AG04450 (cell line): ENCODE results near the gene TMSB15C. TPM values are rescaled to one million over a fixed set of nuclear protein-coding genes. Genes with fewer than 3 reads are reported as not detected.
"Not testable (repeated sequence)": the region's sequence is repeated elsewhere in the genome, so short reads cannot be mapped to it uniquely, and the experiment has no call there.

Source experiments
- CTCF ChIA-PET: fragments of 300-600, 350-600 bp; formaldehyde crosslinking; extraction: SDS; loops from one replicate; lab custom pipeline; 2022; ENCODE audit warnings: antibody characterized with exemption, inconsistent platforms; lab: Charles Lee
- POLR2A ChIA-PET: fragments of 350-600 bp; formaldehyde crosslinking; extraction: SDS; loops from one replicate; lab custom pipeline; 2021; ENCODE audit warnings: antibody characterized with exemption, inconsistent platforms; lab: Yijun Ruan, JAX
- DNase-seq: peaks from one replicate; pipeline ENCODE4 v3.0.0-alpha.2; 2011; ENCODE audit warnings: low read depth, low spot score
- H3K27ac ChIP-seq: one replicate; pipeline ENCODE4 v1.5.1; 2012; ENCODE audit warnings: low read depth, low read length, control low read depth
- H3K27me3 ChIP-seq: one replicate; pipeline ENCODE4 v1.6.0; 2012; ENCODE audit warnings: low read length; ENCODE audit not compliant: control insufficient read depth, insufficient read depth
- H3K4me3 ChIP-seq: 2 replicates; pipeline ENCODE4 v1.5.1; 2011; ENCODE audit warnings: mild to moderate bottlenecking, low read depth, low read length, control low read depth
- H3K9me3 ChIP-seq: 2 replicates; pipeline ENCODE4 v1.5.1; 2012; ENCODE audit warnings: low read length; ENCODE audit not compliant: control insufficient read depth, insufficient read depth
- CTCF ChIP-seq: IDR thresholded peaks from 2 replicates; pipeline ENCODE4 v1.5.1; 2011; ENCODE audit warnings: low read depth, low read length, control low read depth, inconsistent platforms
- polyA minus RNA-seq: library from RNA; depleted of rRNA, polyadenylated mRNA; stranded (reverse); fragments of >200 nt; gene quantifications from 2 replicates; pipeline ENCODE4 v1.2.3, GENCODE V29; 2011; rRNA and poly(A)+ RNA removed
- polyA plus RNA-seq: library from polyadenylated mRNA; depleted of rRNA; stranded (reverse); fragments of >200 nt; gene quantifications from 2 replicates; pipeline ENCODE4 v1.2.3, GENCODE V29; 2011; rRNA removed

The TMSB15C gene
- polyA plus RNA-seq (4.4 and 7.1 TPM in 2 replicates), polyA minus RNA-seq (1.1 and 3.0 TPM in 2 replicates)

- DNase-seq, CTCF ChIA-PET, POLR2A ChIA-PET: not testable (repeated sequence)
These were observed at the start of gene TMSB15C for GRCh38 chrX:104075778-104076445. TMSB15C (minus strand) TSS chrX:104076236.

GRCh38 chrX:104122829-104123228 lies 46.8 kb upstream of the TMSB15C start:
- no peak for TF ChIP-seq CTCF
- Histone ChIP-seq H3K4me3 (no peak overlapping the region), H3K27me3 (no peaks in the 10 kb centered on the region), H3K27ac (no peak overlapping the region), H3K9me3 (no peaks in the 10 kb centered on the region)
- no peak for DNase-seq
- POLR2A ChIA-PET, result no interaction called here
- CTCF ChIA-PET, result interaction anchor here (0.6 to 3.7 kb wide), 2 partner anchors 14 to 278 kb away, joined by 3 to 22 read pairs; no protein-coding TSS in a partner anchor

More at GRCh38 chrX:104075778-104076445, at the start of gene TMSB15C:
- H3K4me3 ChIP-seq, H3K27ac ChIP-seq, H3K9me3 ChIP-seq, H3K27me3 ChIP-seq: not testable (repeated sequence)

GRCh38 chrX:104118765-104119164 lies 42.7 kb upstream of the TMSB15C start:
- no peak for TF ChIP-seq CTCF
- POLR2A ChIA-PET, result no interaction called here

GRCh38 chrX:104117759-104118158 lies 41.7 kb upstream of the TMSB15C start:
- TF ChIP-seq CTCF, result no peak
- POLR2A ChIA-PET, result no interaction called here
- DNase-seq, result no peak
- Histone ChIP-seq H3K9me3 (no peaks in the 10 kb centered on the region), H3K27me3 (no peaks in the 10 kb centered on the region), H3K27ac (no peak overlapping the region), H3K4me3 (no peak overlapping the region)
- CTCF ChIA-PET, result no interaction called here

More at GRCh38 chrX:104118765-104119164, 42.7 kb upstream of the TMSB15C start:
- CTCF ChIA-PET, result interaction anchor here (1.4 kb wide), 1 partner anchor 17 kb away, joined by 9 read pairs; no protein-coding TSS in a partner anchor
- Histone ChIP-seq H3K27ac (no peak overlapping the region), H3K4me3 (no peak overlapping the region), H3K9me3 (no peaks in the 10 kb centered on the region), H3K27me3 (no peaks in the 10 kb centered on the region)
- DNase-seq, result no peak

GRCh38 chrX:104113222-104113965 lies 37.4 kb upstream of the TMSB15C start:
- DNase-seq, result no peak
- Histone ChIP-seq H3K4me3 (peak overlapping the region; percentile 71), H3K27ac (peak overlapping the region; percentile 31), H3K27me3 (no peaks in the 10 kb centered on the region), H3K9me3 (no peaks in the 10 kb centered on the region)
- peak; percentile 47 for TF ChIP-seq CTCF
- CTCF ChIA-PET, result interaction anchor here (0.7 to 2.6 kb wide), 8 partner anchors 13 to 423 kb away, joined by 3 to 16 read pairs (median 6); no protein-coding TSS in a partner anchor
- POLR2A ChIA-PET, result interaction anchor here (0.9 to 1.2 kb wide), 2 partner anchors 14 to 43 kb away, joined by 3 read pairs; partner anchors contain the start of gene SLC25A53
